Muscle layer of colon (tissue), 2 donors: ENCODE data around the gene OBP2A.

Experiments
- H3K27ac ChIP-seq: one replicate; pipeline ENCODE4 v1.7.0; 2013; ENCODE audit warnings: low read depth, mild to moderate bottlenecking, low read length, moderate library complexity
- H3K27me3 ChIP-seq, 2 donors: one replicate each; pipeline ENCODE4 v1.7.0; 2013; ENCODE audit warnings: low read length in 2 of 2, mild to moderate bottlenecking in 2 of 2; ENCODE audit not compliant: insufficient read depth in 2 of 2, control insufficient read depth in 1 of 2
- H3K36me3 ChIP-seq: one replicate; pipeline ENCODE4 v1.7.0; 2013; ENCODE audit warnings: mild to moderate bottlenecking, low read length; ENCODE audit not compliant: insufficient read depth
- H3K4me1 ChIP-seq: one replicate; pipeline ENCODE4 v1.7.0; 2013; ENCODE audit warnings: mild to moderate bottlenecking, low read length; ENCODE audit not compliant: insufficient read depth
- H3K4me3 ChIP-seq, 2 donors: one replicate each; pipeline ENCODE4 v1.7.0; 2013; ENCODE audit warnings: low read length in 2 of 2, low read depth in 1 of 2, mild to moderate bottlenecking in 1 of 2, moderate library complexity in 1 of 2
- H3K9ac ChIP-seq: one replicate; pipeline ENCODE4 v1.7.0; 2013; ENCODE audit warnings: low read length
- H3K9me3 ChIP-seq: one replicate; pipeline ENCODE4 v1.7.0; 2013; ENCODE audit warnings: mild to moderate bottlenecking, low read length
- donor health status: abdominal sarcoma.
- donor health status: Adenocarcinoma of cecum.

OBP2A gene

DNA sequence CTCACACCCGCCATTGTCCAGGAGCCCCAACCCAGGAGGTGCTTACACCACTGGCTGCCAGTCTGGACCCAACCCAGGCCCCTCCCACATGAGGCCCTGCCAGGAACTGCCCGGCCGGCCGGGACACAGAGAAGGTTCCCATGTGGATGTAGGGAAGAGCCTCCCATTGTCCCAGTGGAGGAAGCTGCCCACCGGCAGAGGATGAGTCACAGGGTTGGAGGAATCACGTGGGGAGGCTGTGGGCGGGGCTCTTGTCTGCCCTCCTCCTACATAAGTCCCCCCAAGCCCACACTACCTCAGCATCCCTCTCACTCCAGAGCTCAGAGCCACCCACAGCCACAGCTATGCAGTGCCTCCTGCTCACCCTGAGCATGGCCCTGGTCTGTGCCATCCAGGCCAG lies 41.7 kb downstream of the OBP2A start:
- H3K27ac ChIP-seq = no peak overlapping the region
- no peaks in the 10 kb centered on the region for H3K9me3 ChIP-seq
- no peaks in the 10 kb centered on the region for H3K36me3 ChIP-seq
- H3K9ac ChIP-seq = no peak overlapping the region
- H3K4me3 ChIP-seq = no peak overlapping the region
- peaks cover 0 to 12% of the 10 kb centered on the region in 2 donors for H3K27me3 ChIP-seq
- H3K4me1 ChIP-seq = no peaks in the 10 kb centered on the region

DNA sequence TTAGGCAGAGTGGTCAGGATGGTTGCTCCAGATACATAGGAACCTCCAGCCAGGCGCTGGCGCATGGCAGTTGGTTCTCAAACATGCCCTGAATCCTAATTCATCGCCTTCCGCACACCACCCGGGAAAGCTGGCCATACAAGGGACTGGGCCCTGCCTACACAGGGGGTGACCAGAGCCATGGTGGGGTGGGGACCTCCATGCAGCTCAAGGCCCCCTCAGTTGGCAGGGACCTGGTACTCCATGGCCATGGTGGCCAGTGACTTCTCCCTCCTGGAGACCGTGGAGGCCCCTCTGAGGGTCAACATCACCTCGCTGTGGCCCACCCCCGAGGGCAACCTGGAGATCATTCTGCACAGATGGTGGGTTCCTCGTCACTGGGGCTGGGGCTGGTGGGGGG lies 42.4 kb downstream of the OBP2A start:
- Histone ChIP-seq H3K27ac (no peak overlapping the region), H3K4me1 (no peaks in the 10 kb centered on the region), H3K9ac (no peak overlapping the region), H3K27me3 (peaks cover 0 to 12% of the 10 kb centered on the region in 2 donors), H3K36me3 (no peaks in the 10 kb centered on the region), H3K4me3 (no peak overlapping the region), H3K9me3 (no peaks in the 10 kb centered on the region)

DNA sequence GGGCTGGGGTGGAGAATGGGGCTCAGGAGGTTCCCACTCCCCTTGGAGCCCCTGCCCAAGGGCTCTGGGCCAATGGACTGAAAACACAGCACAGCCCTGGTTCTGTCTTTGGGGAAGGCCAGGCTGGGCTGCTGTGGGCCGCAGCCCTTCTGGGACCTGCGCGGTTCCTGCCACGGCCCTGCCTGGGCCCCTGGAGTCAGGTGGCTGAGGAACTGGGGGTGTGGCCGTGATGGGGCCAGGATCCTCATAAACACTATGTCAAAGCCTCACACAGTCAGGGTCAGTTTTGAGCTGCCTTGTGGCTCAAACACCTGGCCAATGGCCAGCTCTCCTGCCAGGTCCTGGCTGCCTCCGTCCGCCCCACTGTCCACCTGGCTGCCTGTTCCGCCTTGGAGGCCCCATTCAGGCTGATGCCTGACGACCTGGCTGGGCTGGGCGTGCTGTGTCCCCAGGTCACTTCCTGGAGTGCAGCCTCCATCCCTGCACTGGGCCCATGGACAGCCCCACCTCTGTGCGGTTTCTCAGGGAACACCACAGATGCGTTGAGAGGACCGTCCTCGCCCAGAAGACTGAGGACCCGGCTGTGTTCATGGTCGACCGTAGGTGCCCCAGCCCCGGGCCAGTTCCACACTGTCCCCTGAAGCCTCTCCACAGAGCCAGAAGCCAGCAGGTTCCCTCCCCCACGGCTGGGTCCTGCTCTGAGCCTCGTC lies 43.1 kb downstream of the OBP2A start:
- Histone ChIP-seq H3K36me3 (no peaks in the 10 kb centered on the region), H3K9ac (no peak overlapping the region), H3K27me3 (peaks cover 0 to 12% of the 10 kb centered on the region in 2 donors), H3K4me1 (no peaks in the 10 kb centered on the region), H3K27ac (no peak overlapping the region), H3K9me3 (no peaks in the 10 kb centered on the region), H3K4me3 (no peak overlapping the region)

DNA sequence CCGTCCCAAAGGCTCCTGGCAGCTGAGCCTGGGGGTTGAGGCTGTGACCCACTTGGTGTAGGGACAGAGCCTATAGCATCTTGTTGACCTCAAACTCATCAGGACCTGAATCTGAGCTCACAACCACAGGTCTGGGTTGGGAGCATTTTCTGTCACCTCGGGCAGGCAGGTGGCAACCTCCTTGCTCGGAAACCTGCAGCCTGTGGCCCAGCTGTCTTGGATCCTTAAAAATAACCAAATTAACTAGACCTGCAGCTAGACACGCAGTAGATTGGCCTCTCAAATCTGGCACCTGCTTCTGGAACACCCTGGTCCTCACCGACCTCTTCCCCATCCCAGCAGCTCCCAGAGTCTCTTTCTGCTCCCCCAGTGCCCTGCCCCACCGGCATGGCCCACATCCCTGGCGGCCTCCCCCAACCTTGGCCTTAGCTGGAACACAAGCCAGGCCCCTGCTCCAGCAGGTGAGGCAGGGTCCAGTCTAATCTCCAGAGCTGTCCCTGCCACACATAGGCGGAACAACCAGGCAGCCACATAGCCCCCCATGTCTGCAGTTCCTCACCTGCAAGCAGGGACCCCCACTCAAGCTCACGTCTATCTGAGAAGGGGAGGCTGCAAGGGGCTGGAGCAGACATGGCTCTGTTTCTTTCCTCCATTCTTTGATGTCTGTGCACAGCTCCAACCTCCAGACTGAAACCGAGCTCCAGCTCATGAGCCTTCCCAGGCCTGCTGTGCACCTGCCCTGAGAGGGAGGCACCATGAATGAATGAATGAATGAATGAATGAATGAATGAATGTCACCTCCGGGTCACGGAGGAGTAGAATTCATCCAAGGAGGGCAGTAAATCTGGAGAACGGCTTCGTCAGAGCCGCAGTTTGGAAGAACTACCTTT lies 43.9 kb downstream of the OBP2A start:
- H3K36me3 ChIP-seq = no peaks in the 10 kb centered on the region
- no peaks in the 10 kb centered on the region for H3K9me3 ChIP-seq
- H3K27me3 ChIP-seq = peaks cover 0 to 12% of the 10 kb centered on the region in 2 donors
- H3K27ac ChIP-seq = no peak overlapping the region
- H3K4me1 ChIP-seq = no peaks in the 10 kb centered on the region
- H3K9ac ChIP-seq = no peak overlapping the region
- no peak overlapping the region for H3K4me3 ChIP-seq

DNA sequence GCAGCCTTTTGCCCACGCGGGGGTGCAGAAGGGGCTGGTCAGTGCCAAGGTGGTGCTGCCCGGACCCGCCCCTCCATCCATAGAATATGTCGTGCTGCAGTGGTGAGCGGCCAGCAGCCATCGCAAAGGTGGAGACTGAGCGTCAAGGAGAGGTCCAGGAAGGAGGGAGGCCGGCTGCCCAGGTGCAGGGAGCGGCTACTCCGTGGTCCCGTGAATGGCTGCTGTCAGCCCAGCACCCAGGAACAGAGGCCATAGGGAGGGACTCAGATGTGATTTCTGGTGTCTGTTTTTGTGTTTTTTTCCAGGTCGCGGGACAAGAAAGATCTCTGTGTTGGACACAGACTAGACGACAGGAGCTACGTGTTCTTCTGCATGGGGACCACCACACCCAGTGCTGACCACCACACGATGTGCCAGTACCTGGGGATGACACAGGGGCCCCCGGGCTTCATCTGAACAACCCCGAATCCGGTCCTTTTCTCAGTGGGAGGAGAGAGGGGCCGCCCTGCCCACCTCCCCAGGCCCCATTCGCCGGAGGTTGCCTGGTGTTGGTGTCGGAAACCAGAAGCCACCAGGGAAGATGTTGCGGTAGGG lies 44.7 kb downstream of the OBP2A start:
- Histone ChIP-seq H3K4me1 (no peaks in the 10 kb centered on the region), H3K27ac (no peak overlapping the region), H3K9me3 (peaks cover 3% of the 10 kb centered on the region), H3K27me3 (peaks cover 0 to 12% of the 10 kb centered on the region in 2 donors), H3K4me3 (no peak overlapping the region), H3K36me3 (no peaks in the 10 kb centered on the region), H3K9ac (no peak overlapping the region)

DNA sequence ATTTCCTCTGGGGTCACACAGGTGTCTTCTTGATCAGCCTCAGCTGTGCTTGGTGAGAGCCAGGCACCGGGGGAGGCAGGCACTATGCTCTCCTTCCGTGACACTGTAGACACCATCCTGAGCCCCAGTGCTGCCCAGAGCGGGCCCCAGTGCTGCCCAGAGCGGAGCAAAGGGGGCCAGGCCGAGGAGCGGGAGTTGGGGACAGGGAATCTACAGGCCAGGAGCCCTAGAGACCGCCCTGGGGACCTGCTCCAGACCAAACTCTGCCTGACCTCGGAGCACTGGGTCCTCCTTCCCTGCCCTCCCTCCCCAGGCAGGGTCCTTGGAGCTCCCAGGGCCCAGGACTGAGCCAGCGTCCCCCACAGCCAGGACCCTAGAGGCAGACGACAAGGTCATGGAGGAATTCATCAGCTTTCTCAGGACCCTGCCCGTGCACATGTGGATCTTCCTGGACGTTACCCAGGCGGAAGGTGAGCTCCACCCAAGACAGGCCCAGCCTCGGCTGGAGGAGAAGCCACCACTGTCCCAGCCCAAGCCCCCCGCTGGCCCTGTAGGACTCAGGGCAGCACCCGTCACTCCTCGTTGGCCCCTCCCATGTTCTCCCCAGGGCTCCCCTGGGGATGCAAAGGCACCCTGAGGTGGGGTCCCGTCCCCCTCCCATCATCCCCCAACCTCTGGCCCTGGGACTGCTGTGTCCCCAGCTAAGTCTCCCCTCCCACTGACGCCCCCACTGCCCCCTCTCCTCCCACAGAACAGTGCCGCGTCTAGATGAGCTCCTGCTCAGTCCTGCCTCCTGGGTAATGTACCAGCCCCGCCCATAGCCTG lies 45.8 kb downstream of the OBP2A start:
- H3K9me3 ChIP-seq = peaks cover 4% of the 10 kb centered on the region
- H3K36me3 ChIP-seq = no peaks in the 10 kb centered on the region
- no peaks in the 10 kb centered on the region for H3K4me1 ChIP-seq
- no peak overlapping the region for H3K9ac ChIP-seq
- H3K27me3 ChIP-seq = peaks cover 0 to 12% of the 10 kb centered on the region in 2 donors
- H3K27ac ChIP-seq = no peak overlapping the region
- H3K4me3 ChIP-seq = no peak overlapping the region

DNA sequence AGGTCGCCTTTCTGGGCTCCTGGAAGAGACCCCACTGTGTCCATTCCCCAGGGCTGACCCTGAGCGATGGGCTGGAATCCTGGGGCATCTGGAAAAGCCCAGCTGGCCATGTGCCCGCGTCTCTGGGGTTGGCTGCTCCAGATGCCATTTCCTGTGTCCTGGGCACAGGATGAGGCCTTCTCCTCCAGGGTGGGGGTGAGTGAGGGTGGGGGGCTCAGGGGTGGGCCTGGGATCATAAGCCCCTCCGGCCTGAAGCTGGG lies 46.3 kb downstream of the OBP2A start:
- no peak overlapping the region for H3K4me3 ChIP-seq
- H3K9me3 ChIP-seq = peaks cover 4% of the 10 kb centered on the region
- H3K9ac ChIP-seq = no peak overlapping the region
- H3K27ac ChIP-seq = no peak overlapping the region
- H3K4me1 ChIP-seq = no peaks in the 10 kb centered on the region
- H3K27me3 ChIP-seq = peaks cover 0 to 12% of the 10 kb centered on the region in 2 donors
- no peaks in the 10 kb centered on the region for H3K36me3 ChIP-seq

DNA sequence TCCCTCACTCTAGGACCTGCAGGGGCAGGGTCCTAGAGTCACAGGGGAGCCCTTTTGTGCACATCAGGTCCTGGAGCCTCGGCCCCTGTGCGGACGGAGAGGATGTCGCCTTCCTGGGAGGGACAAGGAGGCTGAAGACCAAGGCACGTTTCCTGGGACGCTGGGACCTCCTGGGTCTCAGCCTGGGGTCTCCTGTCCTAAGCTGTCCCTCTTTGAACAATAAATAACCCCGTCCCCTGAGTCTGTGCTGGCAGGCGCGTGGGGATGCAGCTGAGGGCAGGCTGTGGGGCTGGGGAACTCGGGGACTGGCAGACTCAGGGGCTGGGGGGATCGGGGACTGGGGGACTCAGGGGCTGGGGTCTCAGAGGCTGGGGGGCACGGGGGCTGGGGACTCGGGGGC lies 46.7 kb downstream of the OBP2A start:
- Histone ChIP-seq H3K36me3 (no peaks in the 10 kb centered on the region), H3K9ac (no peak overlapping the region), H3K4me3 (no peak overlapping the region), H3K27ac (no peak overlapping the region), H3K9me3 (peaks cover 4% of the 10 kb centered on the region), H3K4me1 (no peaks in the 10 kb centered on the region), H3K27me3 (peaks cover 0 to 12% of the 10 kb centered on the region in 2 donors)

DNA sequence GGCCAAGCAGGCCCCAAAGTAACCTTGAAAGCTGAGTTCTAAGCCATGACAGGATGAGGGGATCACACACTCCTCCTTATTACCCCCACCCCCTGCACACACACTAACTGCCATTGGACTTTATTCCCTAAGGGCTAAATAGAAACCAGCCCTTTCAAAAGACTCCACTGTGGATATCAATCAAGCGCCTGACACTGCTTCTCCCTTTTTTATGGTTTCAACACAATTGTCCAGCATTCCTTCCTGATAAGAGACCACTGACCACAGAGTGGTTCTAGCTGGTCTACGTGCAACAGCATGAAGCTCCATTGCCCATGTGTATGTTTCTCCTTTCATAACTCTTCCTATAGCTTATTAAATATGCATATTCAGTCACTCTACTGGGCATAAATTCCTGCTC lies 50.3 kb downstream of the OBP2A start:
- peaks cover 0 to 7% of the 10 kb centered on the region in 2 donors for H3K27me3 ChIP-seq
- no peak overlapping the region for H3K4me3 ChIP-seq
- no peaks in the 10 kb centered on the region for H3K4me1 ChIP-seq
- no peak overlapping the region for H3K9ac ChIP-seq
- H3K36me3 ChIP-seq = no peaks in the 10 kb centered on the region
- H3K9me3 ChIP-seq = peaks cover 4% of the 10 kb centered on the region
- no peak overlapping the region for H3K27ac ChIP-seq
